PC-3 (cell line): Measurements from ENCODE around the gene ADAMTSL2.

Experiments used
- CTCF ChIP-seq: fragments of 300-600 bp; sonication (generic); conservative IDR thresholded peaks from 2 replicates; pipeline ENCODE4 v1.5.1; 2017; ENCODE audit warnings: antibody characterized with exemption, low read depth, mild to moderate bottlenecking, low read length
- EZH2 ChIP-seq: fragments of 300-600 bp; sonication (generic); IDR thresholded peaks from one replicate; pipeline ENCODE4 v1.6.1; 2017; ENCODE audit warnings: antibody characterized with exemption, mild to moderate bottlenecking, low read length; ENCODE audit not compliant: unreplicated experiment
- EZH2phosphoT487 ChIP-seq: fragments of 300-600 bp; sonication (generic); IDR thresholded peaks from 2 replicates; pipeline ENCODE4 v1.6.1; 2018; ENCODE audit warnings: mild to moderate bottlenecking, antibody characterized with exemption, low read length, borderline replicate concordance

GRCh38 chr9:133493845-133494540 lies 40.5 kb upstream of the ADAMTSL2 start:
- TF ChIP-seq EZH2, result no peak
- no peak for TF ChIP-seq CTCF
- no peak for TF ChIP-seq EZH2phosphoT487
